A673 (cell line): ENCODE measurements around the gene LPCAT4. TPM values are rescaled to one million over a fixed set of nuclear protein-coding genes. Genes with fewer than 3 reads are reported as not detected.
A peak's percentile ranks its signal among the peaks of the same experiment; 100 is the strongest.

ENCODE experiments used
- BruUV-seq: library from RNA; stranded (reverse); fragments of 400-500 nt; replicated peaks from 2 replicates; lab custom pipeline; 2021; lab: Mats Ljungman, UMichigan
- CTCF ChIA-PET: fragments of 300-600 bp; sonication (Branson Sonifier 250); formaldehyde crosslinking; loops from one replicate; lab custom pipeline; 2022; ENCODE audit warnings: antibody characterized with exemption; lab: Charles Lee
- POLR2A ChIA-PET: fragments of 300-600 bp; sonication (Branson Sonifier 250); formaldehyde crosslinking; loops from one replicate; lab custom pipeline; 2022; ENCODE audit warnings: antibody characterized with exemption; ENCODE audit not compliant: low non-redundant PET; lab: Charles Lee
- DNase-seq: peaks from one replicate; pipeline ENCODE4 v3.0.0-alpha.2; 2015; ENCODE audit warnings: low spot score
- H3K27ac ChIP-seq: fragments of 200-600 bp; sonication (generic); 2 replicates; pipeline ENCODE4 v1.5.1; 2016; ENCODE audit warnings: mixed run types, low read depth, mild to moderate bottlenecking, mixed read lengths, antibody characterized with exemption, low read length; ENCODE audit not compliant: poor library complexity, severe bottlenecking
- H3K27me3 ChIP-seq: fragments of 200-600 bp; sonication (generic); replicated peaks from 2 replicates; pipeline ENCODE4 v1.6.1; 2017; ENCODE audit warnings: mixed run types, low read depth, mild to moderate bottlenecking, mixed read lengths, antibody characterized with exemption, low read length; ENCODE audit not compliant: insufficient read depth, poor library complexity
- H3K36me3 ChIP-seq: fragments of 200-600 bp; sonication (generic); 2 replicates; pipeline ENCODE4 v1.6.1; 2016; ENCODE audit warnings: mixed run types, mild to moderate bottlenecking, mixed read lengths, antibody characterized with exemption, low read length; ENCODE audit not compliant: insufficient read depth, poor library complexity, severe bottlenecking
- H3K4me1 ChIP-seq: fragments of 200-600 bp; sonication (generic); 2 replicates; pipeline ENCODE4 v1.6.1; 2017; ENCODE audit warnings: mixed run types, mild to moderate bottlenecking, mixed read lengths, antibody characterized with exemption, low read length; ENCODE audit not compliant: insufficient read depth, poor library complexity, severe bottlenecking
- H3K4me3 ChIP-seq: fragments of 200-600 bp; sonication (generic); 2 replicates; pipeline ENCODE4 v1.5.1; 2016; ENCODE audit warnings: low read depth, mixed run types, mild to moderate bottlenecking, mixed read lengths, low read length; ENCODE audit not compliant: poor library complexity, severe bottlenecking
- H3K9me3 ChIP-seq: fragments of 200-600 bp; sonication (generic); 2 replicates; pipeline ENCODE4 v1.6.1; 2016; ENCODE audit warnings: mixed run types, low read depth, mild to moderate bottlenecking, mixed read lengths, antibody characterized with exemption, low read length; ENCODE audit not compliant: poor library complexity, severe bottlenecking
- EZH2 ChIP-seq: fragments of 200-600 bp; sonication (generic); IDR thresholded peaks from 2 replicates; pipeline ENCODE4 v1.6.1; 2017; ENCODE audit warnings: borderline replicate concordance, low read depth, mild to moderate bottlenecking, mixed read lengths, antibody characterized with exemption, low read length; ENCODE audit not compliant: poor library complexity, severe bottlenecking
- intact Hi-C: fragments of 100-400 bp; cut with micrococcal nuclease; formaldehyde crosslinking; loops from one replicate; pipeline ENCODE4 v1.10.0; 2022; ENCODE audit not compliant: unreplicated experiment
- total RNA-seq: library from RNA; stranded (reverse); gene quantifications from 2 replicates; pipeline ENCODE4 v1.2.3, GENCODE V29; 2021
- TF ChIP-seq, protein P1 (sequence below): fragments of 300-800, 200-600 bp; sonication (generic); conservative IDR thresholded peaks from 2 replicates; pipeline ENCODE4 v1.5.1; 2017; ENCODE audit warnings: low read depth, mild to moderate bottlenecking, antibody characterized with exemption, low read length, moderate library complexity, mixed read lengths

Gene LPCAT4
- total RNA-seq, 1 experiment from 2014 or later, result 37.8 TPM

DNA sequence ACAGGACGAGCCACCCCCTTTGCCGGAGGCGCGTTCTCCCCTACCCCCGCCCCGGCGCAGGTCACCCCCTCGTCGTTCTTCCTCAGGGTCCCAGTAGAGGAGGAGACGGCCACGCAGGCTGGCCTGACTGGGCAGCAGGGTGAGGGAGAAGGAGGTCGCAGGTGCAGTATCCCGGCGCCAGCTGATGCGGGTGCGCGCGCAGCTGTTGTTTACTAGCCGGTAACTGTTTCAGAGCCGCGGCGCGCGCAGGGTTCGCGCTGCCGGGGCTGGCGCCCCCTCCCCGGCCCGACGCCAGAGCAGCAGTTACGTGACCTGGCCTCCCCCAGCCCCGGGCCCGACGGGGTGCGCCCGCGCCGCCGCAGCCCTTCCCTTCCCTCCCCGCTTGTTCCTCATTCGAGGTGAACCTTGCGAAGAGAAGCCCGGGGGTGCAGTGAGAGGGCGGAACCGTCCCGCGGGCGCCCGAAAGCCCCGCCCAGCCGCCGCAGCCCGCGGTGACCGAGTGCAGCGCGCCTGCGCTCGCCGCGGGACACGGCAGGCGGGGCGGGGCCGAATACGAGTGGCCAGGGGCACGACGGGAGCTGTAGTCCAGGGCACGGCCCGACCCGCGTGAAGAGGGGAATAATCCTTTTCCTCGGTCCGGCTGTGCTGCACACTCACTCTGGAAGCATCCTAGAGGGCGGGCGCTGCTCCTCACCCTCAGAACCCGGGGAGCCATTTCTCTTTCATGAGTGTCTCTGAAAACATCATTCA, 29.3 kb downstream of the LPCAT4 start, which contains the start of gene SLC12A6:
Gene SLC12A6, minus strand, starts transcription at position 225 of the 750 bp plus-strand sequence. CDS start 1,101 bp downstream, outside the sequence.
- no peaks in the 10 kb centered on the region for H3K27me3 ChIP-seq
- intact Hi-C loops, result no loop called here
- DNase-seq, result peak; percentile 95
- POLR2A ChIA-PET, result interaction anchor here (0.7 kb wide), 1 partner anchor 15 kb away, joined by 5 read pairs; no protein-coding TSS in a partner anchor
- no peak for TF ChIP-seq EZH2
- TF ChIP-seq, protein P1, sequence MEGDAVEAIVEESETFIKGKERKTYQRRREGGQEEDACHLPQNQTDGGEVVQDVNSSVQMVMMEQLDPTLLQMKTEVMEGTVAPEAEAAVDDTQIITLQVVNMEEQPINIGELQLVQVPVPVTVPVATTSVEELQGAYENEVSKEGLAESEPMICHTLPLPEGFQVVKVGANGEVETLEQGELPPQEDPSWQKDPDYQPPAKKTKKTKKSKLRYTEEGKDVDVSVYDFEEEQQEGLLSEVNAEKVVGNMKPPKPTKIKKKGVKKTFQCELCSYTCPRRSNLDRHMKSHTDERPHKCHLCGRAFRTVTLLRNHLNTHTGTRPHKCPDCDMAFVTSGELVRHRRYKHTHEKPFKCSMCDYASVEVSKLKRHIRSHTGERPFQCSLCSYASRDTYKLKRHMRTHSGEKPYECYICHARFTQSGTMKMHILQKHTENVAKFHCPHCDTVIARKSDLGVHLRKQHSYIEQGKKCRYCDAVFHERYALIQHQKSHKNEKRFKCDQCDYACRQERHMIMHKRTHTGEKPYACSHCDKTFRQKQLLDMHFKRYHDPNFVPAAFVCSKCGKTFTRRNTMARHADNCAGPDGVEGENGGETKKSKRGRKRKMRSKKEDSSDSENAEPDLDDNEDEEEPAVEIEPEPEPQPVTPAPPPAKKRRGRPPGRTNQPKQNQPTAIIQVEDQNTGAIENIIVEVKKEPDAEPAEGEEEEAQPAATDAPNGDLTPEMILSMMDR, result no peak
- H3K9me3 ChIP-seq, result no peaks in the 10 kb centered on the region
- peaks cover 33% of the 10 kb centered on the region for H3K4me1 ChIP-seq
- peaks cover 35% of the 10 kb centered on the region for H3K36me3 ChIP-seq
- H3K4me3 ChIP-seq, result peak within 1 kb of the TSS; percentile 63
- peak within 1 kb of the TSS; percentile 71 for H3K27ac ChIP-seq
- CTCF ChIA-PET, result interaction anchor here (1.4 kb wide), 1 partner anchor 30 kb away, joined by 5 read pairs; the partner anchor contains the start of gene LPCAT4
- BruUV-seq, result no TSS peak

DNA sequence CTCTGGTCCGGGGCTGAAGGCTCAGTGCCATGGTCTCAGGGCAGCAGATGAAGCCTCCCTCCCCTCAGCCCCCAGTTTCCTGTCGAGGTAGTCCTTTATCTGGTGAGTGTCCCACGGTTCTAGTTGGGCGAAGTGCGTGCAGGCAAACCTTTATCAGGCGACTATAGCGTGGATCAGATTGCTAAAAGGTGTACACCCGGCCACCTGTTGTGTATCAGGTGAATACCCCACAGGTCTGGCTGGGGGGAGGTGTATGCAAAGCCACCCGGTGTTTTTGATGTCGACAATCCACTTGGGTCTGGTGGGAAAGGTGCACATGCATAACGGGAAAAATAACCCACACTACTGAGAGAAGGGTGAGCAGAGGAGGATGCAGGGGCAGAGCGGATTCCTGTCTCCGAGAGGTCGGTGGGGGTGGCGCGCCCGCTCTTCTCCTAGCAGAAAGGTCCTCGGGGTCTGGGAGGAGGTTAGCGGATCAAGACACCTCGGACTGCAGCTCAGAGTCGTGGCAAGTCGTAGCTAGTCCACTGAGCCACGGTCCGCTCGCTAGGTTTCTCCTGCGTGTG, 29.9 kb downstream of the LPCAT4 start:
- ChIA-PET POLR2A (interaction anchor here (0.7 kb wide), 1 partner anchor 14 kb away, joined by 5 read pairs; no protein-coding TSS in a partner anchor), CTCF (interaction anchor here (1.4 kb wide), 1 partner anchor 30 kb away, joined by 5 read pairs; the partner anchor contains the start of gene LPCAT4)
- TF ChIP-seq, protein P1, result no peak
- TF ChIP-seq EZH2, result no peak
- Histone ChIP-seq H3K4me1 (peaks cover 32% of the 10 kb centered on the region), H3K36me3 (peaks cover 35% of the 10 kb centered on the region), H3K27me3 (no peaks in the 10 kb centered on the region), H3K27ac (peak overlapping the region; percentile 71), H3K4me3 (peak overlapping the region; percentile 63), H3K9me3 (no peaks in the 10 kb centered on the region)
- no peak for DNase-seq
- intact Hi-C loops, result no loop called here
- BruUV-seq, result no TSS peak

DNA sequence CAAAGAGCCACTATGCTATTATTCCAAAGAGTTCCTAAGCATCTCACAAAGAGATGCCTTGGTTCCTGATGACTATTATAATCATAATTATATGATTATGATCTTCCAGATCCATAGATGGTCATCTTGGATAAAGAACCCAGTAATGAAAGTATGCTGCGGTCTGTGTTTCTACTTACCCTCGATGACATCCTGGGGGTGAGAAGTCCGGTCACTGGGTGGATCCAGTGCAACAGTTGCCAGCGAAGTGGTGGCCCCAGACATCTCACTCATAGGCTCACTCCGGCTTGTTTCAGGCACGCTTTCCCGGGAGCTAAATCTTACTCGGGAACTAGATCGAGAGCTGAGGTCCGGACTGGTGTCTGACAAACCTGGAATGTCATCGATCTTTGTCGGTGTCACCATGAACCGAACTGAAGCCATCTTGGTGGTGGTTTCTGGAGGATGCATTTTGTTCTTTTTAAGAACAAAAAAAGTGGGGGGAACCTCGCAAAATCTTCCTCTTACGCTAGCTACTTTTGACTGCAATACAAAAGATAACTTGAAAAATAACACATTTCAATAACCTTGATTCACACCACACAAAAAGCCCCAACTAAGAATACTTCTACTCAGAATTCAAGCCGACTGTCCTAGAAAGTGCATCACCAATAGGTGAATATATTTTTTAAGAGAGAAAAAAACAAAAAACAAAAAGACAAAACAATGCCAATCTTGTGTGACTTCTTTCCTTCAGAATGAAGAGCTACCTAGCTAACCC, 30.6 kb downstream of the LPCAT4 start:
- no peak for TF ChIP-seq EZH2
- TF ChIP-seq, protein P1, result no peak
- POLR2A ChIA-PET, result no interaction called here
- intact Hi-C loops, result no loop called here
- CTCF ChIA-PET, result interaction anchor here (1.4 kb wide), 1 partner anchor 31 kb away, joined by 5 read pairs; the partner anchor contains the start of gene LPCAT4
- Histone ChIP-seq H3K4me3 (peak overlapping the region; percentile 63), H3K27ac (no peak overlapping the region), H3K36me3 (peaks cover 28% of the 10 kb centered on the region), H3K27me3 (no peaks in the 10 kb centered on the region), H3K4me1 (peaks cover 26% of the 10 kb centered on the region), H3K9me3 (no peaks in the 10 kb centered on the region)
- DNase-seq, result no peak
- no TSS peak for BruUV-seq
